Fibroblast of pulmonary artery (primary cell): ENCODE measurements around the gene AHSG.

ENCODE experiments used
- DNase-seq: peaks from one replicate; pipeline ENCODE4 v3.0.0-alpha.2; 2010; ENCODE audit warnings: low read depth
- H3K4me3 ChIP-seq: replicated peaks from 2 replicates; pipeline ENCODE4 v1.5.1; 2011; ENCODE audit warnings: low read depth, mild to moderate bottlenecking, control low read depth, low read length, moderate library complexity
- CTCF ChIP-seq: IDR thresholded peaks from 2 replicates; pipeline ENCODE4 v1.5.1; 2011; ENCODE audit warnings: mild to moderate bottlenecking, control low read depth, low read length, inconsistent platforms; ENCODE audit errors: missing control alignments

The AHSG gene

DNA sequence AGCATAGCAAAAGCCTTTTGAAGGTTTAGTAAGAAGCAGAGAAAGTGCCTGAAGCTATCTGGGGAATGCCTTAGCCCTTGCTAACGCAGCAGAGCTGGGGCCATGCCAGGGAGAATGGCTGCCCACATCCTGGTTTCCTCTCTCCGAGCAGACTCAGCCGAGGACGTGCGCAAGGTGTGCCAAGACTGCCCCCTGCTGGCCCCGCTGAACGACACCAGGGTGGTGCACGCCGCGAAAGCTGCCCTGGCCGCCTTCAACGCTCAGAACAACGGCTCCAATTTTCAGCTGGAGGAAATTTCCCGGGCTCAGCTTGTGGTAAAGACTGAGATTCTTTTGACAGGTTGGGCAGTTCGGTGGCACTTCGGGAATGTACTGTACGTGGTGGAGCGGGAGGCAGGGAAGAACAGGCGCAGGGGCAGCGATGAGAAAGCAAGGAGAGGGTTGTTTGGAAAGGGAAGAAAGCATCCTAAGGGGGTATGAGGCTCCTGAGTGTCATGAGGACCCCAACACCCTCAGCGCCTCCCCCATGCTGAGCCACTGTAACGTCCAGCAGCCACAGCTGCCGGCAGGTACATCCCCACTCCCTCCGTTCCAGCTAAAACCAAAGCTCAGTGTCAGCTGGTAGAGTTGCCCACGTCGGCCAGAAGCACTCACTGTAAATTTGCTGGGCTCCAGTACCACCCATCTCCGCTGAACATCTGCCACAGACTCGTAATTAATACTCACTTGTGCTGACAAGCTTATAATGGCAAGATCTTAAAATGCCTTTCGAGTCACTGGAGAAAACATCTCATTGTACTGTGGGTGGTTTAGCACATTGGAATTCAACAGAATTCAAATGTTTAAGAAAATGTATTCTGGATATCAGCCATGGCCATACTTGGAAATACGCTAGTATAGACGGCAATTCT, 4.4 kb downstream of the AHSG start:
- peak overlapping the region; percentile 13 for H3K4me3 ChIP-seq
- peak; percentile 94 for TF ChIP-seq CTCF
- peak; percentile 96 for DNase-seq

DNA sequence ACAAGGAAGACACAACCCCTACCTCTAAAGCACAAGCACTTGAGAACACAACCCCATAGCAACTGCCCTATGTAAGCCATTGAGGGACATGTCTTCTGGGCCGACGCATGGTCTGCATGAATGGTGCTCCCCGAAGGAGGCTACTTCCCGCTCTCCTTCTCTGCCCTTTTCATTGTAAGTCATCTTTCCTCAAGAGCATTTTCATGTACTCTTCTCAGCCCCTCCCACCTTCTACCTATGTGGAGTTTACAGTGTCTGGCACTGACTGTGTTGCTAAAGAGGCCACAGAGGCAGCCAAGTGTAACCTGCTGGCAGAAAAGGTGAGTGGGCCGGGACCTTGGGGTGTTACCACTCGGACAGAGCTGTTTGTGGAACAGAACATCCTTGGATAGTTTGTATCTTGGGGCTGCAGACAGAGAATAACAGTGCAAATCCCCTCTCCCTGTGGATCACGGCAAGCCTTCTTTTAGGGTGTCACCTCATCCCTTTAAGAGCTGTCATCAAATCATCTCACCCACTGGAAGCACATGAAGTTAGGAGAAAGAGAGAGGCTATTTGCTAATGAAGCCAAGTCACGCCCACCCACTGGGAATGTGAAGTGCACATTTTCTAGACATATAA, 5.6 kb downstream of the AHSG start:
- no peak for TF ChIP-seq CTCF
- no peak for DNase-seq
- H3K4me3 ChIP-seq = no peak overlapping the region

DNA sequence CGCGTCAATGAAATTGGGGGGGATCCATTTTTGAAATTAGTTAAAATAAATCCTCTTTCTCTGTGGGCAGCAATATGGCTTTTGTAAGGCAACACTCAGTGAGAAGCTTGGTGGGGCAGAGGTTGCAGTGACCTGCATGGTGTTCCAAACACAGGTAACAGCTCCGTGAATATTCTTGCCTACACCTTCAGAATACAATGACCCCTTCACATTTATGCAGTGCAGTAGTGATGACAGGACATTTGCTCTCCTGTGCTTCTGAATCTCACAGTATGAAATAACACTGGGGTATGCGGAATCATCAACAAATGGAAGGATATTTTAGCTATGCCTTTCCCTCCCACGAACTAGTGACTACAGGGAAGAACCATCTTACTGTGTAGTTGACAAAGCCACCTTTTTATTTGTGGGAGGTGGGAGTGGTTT, 6.9 kb downstream of the AHSG start:
- H3K4me3 ChIP-seq = no peak overlapping the region
- no peak for TF ChIP-seq CTCF
- no peak for DNase-seq

DNA sequence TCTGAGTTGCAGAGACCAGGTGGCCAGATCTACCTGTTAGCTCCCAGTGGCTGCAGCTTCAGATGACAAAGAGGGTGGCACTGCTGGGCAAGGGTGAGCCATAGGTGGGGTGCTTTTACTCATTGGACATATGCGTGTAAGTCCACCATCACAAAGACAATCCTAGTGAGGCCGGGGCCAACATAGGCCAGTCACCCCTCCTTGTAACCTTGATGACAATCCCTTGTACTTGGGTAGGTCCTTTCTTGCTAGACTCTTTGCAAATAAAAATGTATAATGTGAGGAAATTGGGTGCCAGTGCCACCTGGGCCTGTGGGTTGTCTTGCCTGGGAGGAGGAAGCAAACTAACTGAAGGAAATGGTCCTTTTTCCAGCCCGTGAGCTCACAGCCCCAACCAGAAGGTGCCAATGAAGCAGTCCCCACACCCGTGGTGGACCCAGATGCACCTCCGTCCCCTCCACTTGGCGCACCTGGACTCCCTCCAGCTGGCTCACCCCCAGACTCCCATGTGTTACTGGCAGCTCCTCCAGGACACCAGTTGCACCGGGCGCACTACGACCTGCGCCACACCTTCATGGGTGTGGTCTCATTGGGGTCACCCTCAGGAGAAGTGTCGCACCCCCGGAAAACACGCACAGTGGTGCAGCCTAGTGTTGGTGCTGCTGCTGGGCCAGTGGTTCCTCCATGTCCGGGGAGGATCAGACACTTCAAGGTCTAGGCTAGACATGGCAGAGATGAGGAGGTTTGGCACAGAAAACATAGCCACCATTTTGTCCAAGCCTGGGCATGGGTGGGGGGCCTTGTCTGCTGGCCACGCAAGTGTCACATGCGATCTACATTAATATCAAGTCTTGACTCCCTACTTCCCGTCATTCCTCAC, 7.6 kb downstream of the AHSG start:
- TF ChIP-seq CTCF = no peak
- no peak overlapping the region for H3K4me3 ChIP-seq
- DNase-seq = no peak

GRCh38 chr3:186621894-186622650, 9.2 kb downstream of the AHSG start:
- no peak overlapping the region for H3K4me3 ChIP-seq
- TF ChIP-seq CTCF = no peak
- DNase-seq = no peak

- no peak for DNase-seq
- no peak for TF ChIP-seq CTCF
Observed at GRCh38 chr3:186622651-186623310, 9.9 kb downstream of the AHSG start.

More at GRCh38 chr3:186622651-186623310, 9.9 kb downstream of the AHSG start:
- H3K4me3 ChIP-seq = no peak overlapping the region
